Measurements from ENCODE around the gene SOAT1.

SOAT1 gene

DNA sequence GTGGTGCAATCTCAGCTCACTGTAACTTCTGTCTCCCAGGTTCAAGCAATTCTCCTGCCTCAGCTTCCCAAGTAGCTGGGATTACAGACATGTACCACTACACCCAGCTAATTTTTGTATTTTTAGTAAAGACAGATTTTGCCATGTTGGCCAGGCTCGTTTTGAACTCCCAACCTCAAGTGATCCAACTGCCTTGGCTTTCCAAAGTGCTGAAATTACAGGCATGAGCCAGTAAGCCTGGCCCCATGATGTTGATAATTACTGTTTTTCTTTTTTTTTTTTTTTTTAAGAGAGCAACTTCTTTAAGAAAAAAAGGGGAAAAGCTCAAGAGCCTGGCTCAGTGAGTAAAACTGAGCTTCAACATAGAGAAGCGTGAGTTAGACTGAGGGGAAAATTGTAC is 9.6 kb upstream of the SOAT1 start:
- CTCF ChIA-PET: interaction anchor here (0.6 to 1.2 kb wide), 2 partner anchors 11 to 32 kb away, joined by 3 to 5 read pairs; no protein-coding TSS in a partner anchor
- Histone ChIP-seq H3K36me3 (ENCODE audit: control insufficient read depth in 2 of 2, insufficient read depth in 1 of 2, low read length in 2 of 2) (no peaks in the 10 kb centered on the region), H3K4me1 (ENCODE audit: control insufficient read depth, insufficient read depth, low read length) (no peaks in the 10 kb centered on the region), H3K4me3 (ENCODE audit: low read depth, low read length) (no peak overlapping the region), H3K9me3 (ENCODE audit: control insufficient read depth, insufficient read depth, low read depth, low read length) (no peaks in the 10 kb centered on the region), H3K27ac (ENCODE audit: extremely low read depth, low read depth, low read length) (no peak overlapping the region)
- POLR2A ChIA-PET: interaction anchor here (1.5 kb wide), 1 partner anchor 10 kb away, joined by 5 read pairs; the partner anchor contains the start of gene SOAT1
- TF ChIP-seq, protein P1, sequence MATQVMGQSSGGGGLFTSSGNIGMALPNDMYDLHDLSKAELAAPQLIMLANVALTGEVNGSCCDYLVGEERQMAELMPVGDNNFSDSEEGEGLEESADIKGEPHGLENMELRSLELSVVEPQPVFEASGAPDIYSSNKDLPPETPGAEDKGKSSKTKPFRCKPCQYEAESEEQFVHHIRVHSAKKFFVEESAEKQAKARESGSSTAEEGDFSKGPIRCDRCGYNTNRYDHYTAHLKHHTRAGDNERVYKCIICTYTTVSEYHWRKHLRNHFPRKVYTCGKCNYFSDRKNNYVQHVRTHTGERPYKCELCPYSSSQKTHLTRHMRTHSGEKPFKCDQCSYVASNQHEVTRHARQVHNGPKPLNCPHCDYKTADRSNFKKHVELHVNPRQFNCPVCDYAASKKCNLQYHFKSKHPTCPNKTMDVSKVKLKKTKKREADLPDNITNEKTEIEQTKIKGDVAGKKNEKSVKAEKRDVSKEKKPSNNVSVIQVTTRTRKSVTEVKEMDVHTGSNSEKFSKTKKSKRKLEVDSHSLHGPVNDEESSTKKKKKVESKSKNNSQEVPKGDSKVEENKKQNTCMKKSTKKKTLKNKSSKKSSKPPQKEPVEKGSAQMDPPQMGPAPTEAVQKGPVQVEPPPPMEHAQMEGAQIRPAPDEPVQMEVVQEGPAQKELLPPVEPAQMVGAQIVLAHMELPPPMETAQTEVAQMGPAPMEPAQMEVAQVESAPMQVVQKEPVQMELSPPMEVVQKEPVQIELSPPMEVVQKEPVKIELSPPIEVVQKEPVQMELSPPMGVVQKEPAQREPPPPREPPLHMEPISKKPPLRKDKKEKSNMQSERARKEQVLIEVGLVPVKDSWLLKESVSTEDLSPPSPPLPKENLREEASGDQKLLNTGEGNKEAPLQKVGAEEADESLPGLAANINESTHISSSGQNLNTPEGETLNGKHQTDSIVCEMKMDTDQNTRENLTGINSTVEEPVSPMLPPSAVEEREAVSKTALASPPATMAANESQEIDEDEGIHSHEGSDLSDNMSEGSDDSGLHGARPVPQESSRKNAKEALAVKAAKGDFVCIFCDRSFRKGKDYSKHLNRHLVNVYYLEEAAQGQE (tag by site-specific recombination; IDR thresholded peaks at IDR 0.05): peak; percentile 28; the same call in 1 of the 2 replicates
- no peak for TF ChIP-seq ZSCAN30 (tag by site-specific recombination; IDR thresholded peaks at IDR 0.05)

DNA sequence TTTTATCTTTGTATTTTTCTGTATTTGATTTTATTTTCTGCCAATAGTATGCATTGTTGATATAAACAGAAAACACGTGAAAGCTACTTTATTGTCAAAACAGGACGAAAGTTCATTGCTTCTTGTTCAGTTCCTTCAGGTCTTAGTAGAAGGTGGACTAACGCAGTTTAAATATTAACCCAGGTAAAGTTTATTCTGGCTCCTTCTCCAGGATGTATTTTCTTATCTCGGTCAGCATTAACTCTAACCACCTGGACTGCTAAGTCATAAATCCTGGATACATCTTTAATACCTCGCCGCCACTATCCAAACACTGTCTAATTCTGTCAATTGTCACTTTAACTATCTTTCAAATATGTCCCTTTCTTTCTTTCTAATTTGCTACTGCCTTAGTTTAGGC is 5.7 kb upstream of the SOAT1 start:
- POLR2A ChIA-PET: no interaction called here

DNA sequence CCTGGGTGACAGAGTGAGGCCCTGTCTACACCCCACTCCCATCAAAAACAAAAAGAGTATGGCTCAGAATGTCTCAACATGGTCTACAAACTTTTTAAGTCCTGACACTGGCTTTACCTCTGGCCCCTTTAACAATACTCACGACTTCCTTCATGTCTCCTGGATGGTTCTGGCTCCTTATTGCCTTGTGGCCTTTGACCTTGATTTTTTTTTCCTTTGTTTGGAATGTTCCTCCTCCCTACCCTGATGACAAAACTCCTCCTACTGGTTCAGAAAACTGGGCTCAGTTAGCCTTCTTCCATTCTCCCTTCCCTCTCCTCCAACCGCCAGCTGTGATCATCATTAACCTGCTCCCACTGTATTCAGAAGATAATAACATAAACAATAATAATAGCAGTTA is 4.6 kb upstream of the SOAT1 start:
- H3K36me3 ChIP-seq (ENCODE audit: control insufficient read depth in 2 of 2, insufficient read depth in 1 of 2, low read length in 2 of 2): no peaks in the 10 kb centered on the region
- no peak overlapping the region for H3K4me3 ChIP-seq (ENCODE audit: low read depth, low read length)
- CTCF ChIA-PET: no interaction called here
- H3K4me1 ChIP-seq (ENCODE audit: control insufficient read depth, insufficient read depth, low read length): 0 out of 2 replicates have a peak, but pooled peaks cover 2% of the 10 kb centered on the region
- no peaks in the 10 kb centered on the region for H3K9me3 ChIP-seq (ENCODE audit: control insufficient read depth, insufficient read depth, low read depth, low read length)
- POLR2A ChIA-PET: no interaction called here
- H3K27ac ChIP-seq (ENCODE audit: extremely low read depth, low read depth, low read length): no peak overlapping the region
- TF ChIP-seq ZNF777 (tag by site-specific recombination; IDR thresholded peaks at IDR 0.05; ENCODE audit: borderline replicate concordance): no peak
- no peak for TF ChIP-seq KLF16 (tag by site-specific recombination; IDR thresholded peaks at IDR 0.05)
- no peak for TF ChIP-seq ZNF423 (tag by site-specific recombination; IDR thresholded peaks at IDR 0.05)
- TF ChIP-seq, protein P2, sequence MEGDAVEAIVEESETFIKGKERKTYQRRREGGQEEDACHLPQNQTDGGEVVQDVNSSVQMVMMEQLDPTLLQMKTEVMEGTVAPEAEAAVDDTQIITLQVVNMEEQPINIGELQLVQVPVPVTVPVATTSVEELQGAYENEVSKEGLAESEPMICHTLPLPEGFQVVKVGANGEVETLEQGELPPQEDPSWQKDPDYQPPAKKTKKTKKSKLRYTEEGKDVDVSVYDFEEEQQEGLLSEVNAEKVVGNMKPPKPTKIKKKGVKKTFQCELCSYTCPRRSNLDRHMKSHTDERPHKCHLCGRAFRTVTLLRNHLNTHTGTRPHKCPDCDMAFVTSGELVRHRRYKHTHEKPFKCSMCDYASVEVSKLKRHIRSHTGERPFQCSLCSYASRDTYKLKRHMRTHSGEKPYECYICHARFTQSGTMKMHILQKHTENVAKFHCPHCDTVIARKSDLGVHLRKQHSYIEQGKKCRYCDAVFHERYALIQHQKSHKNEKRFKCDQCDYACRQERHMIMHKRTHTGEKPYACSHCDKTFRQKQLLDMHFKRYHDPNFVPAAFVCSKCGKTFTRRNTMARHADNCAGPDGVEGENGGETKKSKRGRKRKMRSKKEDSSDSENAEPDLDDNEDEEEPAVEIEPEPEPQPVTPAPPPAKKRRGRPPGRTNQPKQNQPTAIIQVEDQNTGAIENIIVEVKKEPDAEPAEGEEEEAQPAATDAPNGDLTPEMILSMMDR (tag by site-specific recombination; IDR thresholded peaks at IDR 0.05): no peak
- TF ChIP-seq, protein P1 (tag by site-specific recombination; IDR thresholded peaks at IDR 0.05): no peak
- TF ChIP-seq, protein P3, sequence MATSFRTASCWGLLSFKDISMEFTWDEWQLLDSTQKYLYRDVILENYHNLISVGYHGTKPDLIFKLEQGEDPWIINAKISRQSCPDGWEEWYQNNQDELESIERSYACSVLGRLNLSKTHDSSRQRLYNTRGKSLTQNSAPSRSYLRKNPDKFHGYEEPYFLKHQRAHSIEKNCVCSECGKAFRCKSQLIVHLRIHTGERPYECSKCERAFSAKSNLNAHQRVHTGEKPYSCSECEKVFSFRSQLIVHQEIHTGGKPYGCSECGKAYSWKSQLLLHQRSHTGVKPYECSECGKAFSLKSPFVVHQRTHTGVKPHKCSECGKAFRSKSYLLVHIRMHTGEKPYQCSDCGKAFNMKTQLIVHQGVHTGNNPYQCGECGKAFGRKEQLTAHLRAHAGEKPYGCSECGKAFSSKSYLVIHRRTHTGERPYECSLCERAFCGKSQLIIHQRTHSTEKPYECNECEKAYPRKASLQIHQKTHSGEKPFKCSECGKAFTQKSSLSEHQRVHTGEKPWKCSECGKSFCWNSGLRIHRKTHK (tag by site-specific recombination; IDR thresholded peaks at IDR 0.05): no peak
- TF ChIP-seq KLF9 (tag by site-specific recombination; IDR thresholded peaks at IDR 0.05; ENCODE audit: low read depth): no peak
- TF ChIP-seq IKZF3 (tag by site-specific recombination; IDR thresholded peaks at IDR 0.05): no peak
- TF ChIP-seq, protein P4, sequence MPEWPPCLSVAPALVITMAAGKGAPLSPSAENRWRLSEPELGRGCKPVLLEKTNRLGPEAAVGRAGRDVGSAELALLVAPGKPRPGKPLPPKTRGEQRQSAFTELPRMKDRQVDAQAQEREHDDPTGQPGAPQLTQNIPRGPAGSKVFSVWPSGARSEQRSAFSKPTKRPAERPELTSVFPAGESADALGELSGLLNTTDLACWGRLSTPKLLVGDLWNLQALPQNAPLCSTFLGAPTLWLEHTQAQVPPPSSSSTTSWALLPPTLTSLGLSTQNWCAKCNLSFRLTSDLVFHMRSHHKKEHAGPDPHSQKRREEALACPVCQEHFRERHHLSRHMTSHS (tag by site-specific recombination; IDR thresholded peaks at IDR 0.05): no peak
- TF ChIP-seq ZNF114 (tag by site-specific recombination; IDR thresholded peaks at IDR 0.05): no peak
- no peak for TF ChIP-seq ZNF350 (tag by site-specific recombination; IDR thresholded peaks at IDR 0.05)
- TF ChIP-seq ZNF302 (tag by site-specific recombination; IDR thresholded peaks at IDR 0.05; ENCODE audit: low read depth): no peak
- TF ChIP-seq ZNF624 (tag by site-specific recombination; IDR thresholded peaks at IDR 0.05): no peak

More for the DNA sequence above, 5.7 kb upstream of the SOAT1 start:
- Histone ChIP-seq H3K36me3 (ENCODE audit: control insufficient read depth in 2 of 2, insufficient read depth in 1 of 2, low read length in 2 of 2) (no peaks in the 10 kb centered on the region), H3K4me1 (ENCODE audit: control insufficient read depth, insufficient read depth, low read length) (no peaks in the 10 kb centered on the region), H3K4me3 (ENCODE audit: low read depth, low read length) (no peak overlapping the region), H3K27ac (ENCODE audit: extremely low read depth, low read depth, low read length) (no peak overlapping the region), H3K9me3 (ENCODE audit: control insufficient read depth, insufficient read depth, low read depth, low read length) (no peaks in the 10 kb centered on the region)
- TF ChIP-seq ZNF785 (tag by site-specific recombination; IDR thresholded peaks at IDR 0.05) (no peak), ZNF10 (tag by site-specific recombination; IDR thresholded peaks at IDR 0.05) (no peak), ZFP41 (tag by site-specific recombination; IDR thresholded peaks at IDR 0.05; ENCODE audit: borderline replicate concordance) (no peak), ZNF768 (tag by site-specific recombination; IDR thresholded peaks at IDR 0.05) (no peak), ZNF354C (tag by site-specific recombination; IDR thresholded peaks at IDR 0.05; ENCODE audit: borderline replicate concordance, low read depth) (no peak)
- CTCF ChIA-PET: no interaction called here

Data from HEK293 (cell line).